Stimulated activated CD4-positive, alpha-beta T cell treated with anti-CD3 and anti-CD28 coated beads, Interleukin-12 subunit alpha, Interleukin-12 subunit beta, amount 100 ng/mL, for 24 hours (primary cell): ENCODE data around the gene INF2.

ENCODE experiments used
- DNase-seq, 2 experiments: peaks; one replicate each; pipeline ENCODE4 v3.0.0-alpha.2; 2020; ENCODE audit warnings: low read depth in 2 of 2

Gene INF2

DNA sequence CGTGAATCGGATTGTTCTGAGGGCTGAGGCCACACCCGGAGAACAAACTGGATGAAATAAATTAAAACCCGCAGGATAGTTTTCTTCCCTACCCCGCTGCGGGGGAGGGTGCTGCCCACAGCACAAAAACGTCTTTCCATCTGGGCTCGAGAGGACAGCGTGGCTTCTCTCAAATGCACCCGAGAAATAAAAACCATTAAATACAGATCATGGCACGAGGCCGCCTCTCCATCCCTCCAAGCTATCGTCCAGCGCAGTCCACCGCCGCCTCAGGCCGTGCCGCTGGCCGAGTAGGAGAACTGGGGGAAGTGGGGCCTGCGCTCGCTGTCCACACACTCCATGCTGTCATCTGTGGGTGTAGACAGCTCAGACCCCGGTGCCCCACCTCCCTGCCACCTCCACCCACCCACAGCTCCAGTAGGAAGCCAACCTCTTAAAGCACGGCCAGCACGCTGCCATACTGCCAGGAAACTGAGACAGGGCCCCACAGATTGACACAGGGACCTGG lies 80.7 kb downstream of the INF2 start:
- no peak for DNase-seq

DNA sequence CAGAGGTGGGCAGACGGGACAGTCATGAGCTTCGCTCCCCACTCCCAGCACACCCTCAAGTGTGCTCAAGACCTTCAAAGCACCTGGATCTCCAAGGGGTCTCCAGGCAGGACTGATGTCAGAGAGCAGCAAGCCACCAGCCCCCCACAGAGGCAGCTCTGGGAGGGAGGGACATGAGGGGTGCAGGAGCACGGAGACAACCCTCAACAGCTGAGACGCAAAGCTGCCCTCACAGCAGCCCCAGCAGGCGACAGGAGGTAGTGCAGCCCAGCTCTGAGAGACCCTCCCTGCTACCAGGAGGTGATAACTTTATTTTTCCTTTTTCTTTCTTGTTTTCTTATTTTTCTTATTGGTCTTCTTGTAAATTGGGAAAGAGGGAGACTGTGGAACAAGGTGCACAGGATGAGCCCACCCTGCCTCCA lies 81.4 kb downstream of the INF2 start:
- DNase-seq: no peak

DNA sequence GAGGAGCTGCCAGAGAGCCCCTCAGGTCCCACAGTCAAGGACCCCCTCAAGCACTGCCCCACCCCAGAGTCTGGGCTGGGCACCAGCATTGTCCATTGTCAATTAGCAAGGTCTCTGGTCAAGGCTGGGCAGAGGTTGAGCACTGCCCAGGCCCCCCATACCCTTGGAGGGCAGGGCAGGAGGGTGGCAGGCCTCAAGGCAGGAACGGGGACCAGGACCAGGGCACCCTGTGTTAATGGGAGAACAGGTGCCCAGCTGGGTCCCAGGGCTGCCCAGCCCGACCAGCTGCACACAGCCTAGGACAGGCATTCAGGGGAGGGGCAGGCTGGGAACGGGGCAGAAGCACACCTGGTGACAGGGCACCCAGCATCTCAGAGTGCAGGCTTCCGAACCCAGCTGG lies 82.0 kb downstream of the INF2 start:
- DNase-seq: no peak
